ENCODE measurements around the gene CBR4.

CBR4 gene

DNA sequence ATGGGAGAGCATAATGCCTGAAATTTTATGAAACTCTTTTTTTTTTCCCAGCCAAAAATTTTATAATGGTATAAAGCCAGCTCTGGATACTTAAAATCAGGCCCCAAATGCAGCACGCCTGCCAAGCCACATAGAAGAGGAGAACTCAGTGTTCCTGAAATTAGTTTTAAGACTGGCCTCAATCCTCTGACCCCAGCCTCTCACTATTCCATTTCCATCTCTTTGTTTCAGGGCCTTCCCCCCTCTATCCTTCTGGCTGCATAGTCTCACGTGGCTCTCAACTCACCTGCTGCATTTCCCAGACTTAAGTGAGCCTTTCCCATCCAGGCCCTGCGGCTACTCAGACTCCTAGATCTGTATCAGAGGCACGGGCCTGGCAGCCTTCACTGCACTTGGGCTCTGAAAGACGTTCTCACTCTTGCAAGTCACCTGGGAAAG is 5.2 kb upstream of the CBR4 start:
- no peak for TF ChIP-seq SIN3A (IDR thresholded peaks at IDR 0.05; ENCODE audit: borderline replicate concordance, insufficient read depth, low read length)
- TF ChIP-seq POLR2AphosphoS5 (IDR thresholded peaks at IDR 0.05; ENCODE audit: low read depth, low read length): no peak
- TF ChIP-seq, protein P1, sequence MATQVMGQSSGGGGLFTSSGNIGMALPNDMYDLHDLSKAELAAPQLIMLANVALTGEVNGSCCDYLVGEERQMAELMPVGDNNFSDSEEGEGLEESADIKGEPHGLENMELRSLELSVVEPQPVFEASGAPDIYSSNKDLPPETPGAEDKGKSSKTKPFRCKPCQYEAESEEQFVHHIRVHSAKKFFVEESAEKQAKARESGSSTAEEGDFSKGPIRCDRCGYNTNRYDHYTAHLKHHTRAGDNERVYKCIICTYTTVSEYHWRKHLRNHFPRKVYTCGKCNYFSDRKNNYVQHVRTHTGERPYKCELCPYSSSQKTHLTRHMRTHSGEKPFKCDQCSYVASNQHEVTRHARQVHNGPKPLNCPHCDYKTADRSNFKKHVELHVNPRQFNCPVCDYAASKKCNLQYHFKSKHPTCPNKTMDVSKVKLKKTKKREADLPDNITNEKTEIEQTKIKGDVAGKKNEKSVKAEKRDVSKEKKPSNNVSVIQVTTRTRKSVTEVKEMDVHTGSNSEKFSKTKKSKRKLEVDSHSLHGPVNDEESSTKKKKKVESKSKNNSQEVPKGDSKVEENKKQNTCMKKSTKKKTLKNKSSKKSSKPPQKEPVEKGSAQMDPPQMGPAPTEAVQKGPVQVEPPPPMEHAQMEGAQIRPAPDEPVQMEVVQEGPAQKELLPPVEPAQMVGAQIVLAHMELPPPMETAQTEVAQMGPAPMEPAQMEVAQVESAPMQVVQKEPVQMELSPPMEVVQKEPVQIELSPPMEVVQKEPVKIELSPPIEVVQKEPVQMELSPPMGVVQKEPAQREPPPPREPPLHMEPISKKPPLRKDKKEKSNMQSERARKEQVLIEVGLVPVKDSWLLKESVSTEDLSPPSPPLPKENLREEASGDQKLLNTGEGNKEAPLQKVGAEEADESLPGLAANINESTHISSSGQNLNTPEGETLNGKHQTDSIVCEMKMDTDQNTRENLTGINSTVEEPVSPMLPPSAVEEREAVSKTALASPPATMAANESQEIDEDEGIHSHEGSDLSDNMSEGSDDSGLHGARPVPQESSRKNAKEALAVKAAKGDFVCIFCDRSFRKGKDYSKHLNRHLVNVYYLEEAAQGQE (IDR thresholded peaks at IDR 0.05; ENCODE audit: insufficient read depth in 1 of 2, low read depth in 2 of 2, low read length in 2 of 2): no peak
- TF ChIP-seq FOXP2 (optimal IDR thresholded peaks at IDR 0.05; ENCODE audit: borderline replicate concordance, extremely low read depth, extremely low read length, insufficient read depth): no peak
- no peak for TF ChIP-seq TAF1 (IDR thresholded peaks at IDR 0.05; ENCODE audit: borderline replicate concordance, insufficient read depth, low read length)

DNA sequence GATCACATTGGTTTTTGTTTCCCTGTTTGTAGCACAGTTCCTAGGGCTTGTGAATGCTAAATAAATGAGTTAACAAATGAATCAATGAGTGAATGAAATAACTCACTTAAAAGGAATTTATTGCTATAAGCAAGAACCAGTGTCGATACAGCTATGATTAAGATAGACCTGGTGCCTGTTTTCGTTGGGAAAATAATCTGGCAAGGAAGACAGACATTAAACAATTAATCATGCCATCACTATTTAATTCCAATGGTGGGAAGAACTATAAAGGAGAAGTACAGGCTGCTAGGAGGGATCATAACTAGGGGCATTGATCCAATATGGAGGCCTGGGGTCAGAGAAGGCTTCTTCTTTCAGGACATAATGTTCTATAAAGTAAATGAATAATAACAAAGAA is 4.5 kb upstream of the CBR4 start:
- TF ChIP-seq SIN3A (IDR thresholded peaks at IDR 0.05; ENCODE audit: borderline replicate concordance, insufficient read depth, low read length) (no peak), POLR2AphosphoS5 (IDR thresholded peaks at IDR 0.05; ENCODE audit: low read depth, low read length) (no peak), TAF1 (IDR thresholded peaks at IDR 0.05; ENCODE audit: borderline replicate concordance, insufficient read depth, low read length) (no peak), FOXP2 (optimal IDR thresholded peaks at IDR 0.05; ENCODE audit: borderline replicate concordance, extremely low read depth, extremely low read length, insufficient read depth) (no peak)
- TF ChIP-seq, protein P1 (IDR thresholded peaks at IDR 0.05; ENCODE audit: insufficient read depth in 1 of 2, low read depth in 2 of 2, low read length in 2 of 2): no peak

DNA sequence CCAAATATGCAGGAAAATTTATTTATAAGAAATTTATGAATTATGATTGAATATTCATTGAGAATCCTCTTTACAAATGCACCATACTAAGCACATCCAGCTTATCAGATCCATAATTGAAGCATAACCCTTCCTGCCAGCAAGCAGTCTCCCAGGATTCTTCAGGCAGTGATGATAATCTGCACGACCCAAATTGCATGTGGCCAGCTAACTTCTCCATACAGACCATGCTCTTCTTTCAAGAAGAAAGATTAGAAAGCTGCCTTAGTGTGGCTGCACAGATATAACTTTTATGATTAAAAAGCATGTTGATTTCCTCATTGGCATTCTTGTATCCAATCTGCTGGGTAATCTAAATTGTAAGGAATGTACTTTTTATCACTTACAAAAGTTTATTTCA is 3.3 kb upstream of the CBR4 start:
- no peak for TF ChIP-seq POLR2AphosphoS5 (IDR thresholded peaks at IDR 0.05; ENCODE audit: low read depth, low read length)
- TF ChIP-seq SIN3A (IDR thresholded peaks at IDR 0.05; ENCODE audit: borderline replicate concordance, insufficient read depth, low read length): no peak
- no peak for TF ChIP-seq TAF1 (IDR thresholded peaks at IDR 0.05; ENCODE audit: borderline replicate concordance, insufficient read depth, low read length)
- TF ChIP-seq, protein P1 (IDR thresholded peaks at IDR 0.05; ENCODE audit: insufficient read depth in 1 of 2, low read depth in 2 of 2, low read length in 2 of 2): no peak
- no peak for TF ChIP-seq FOXP2 (optimal IDR thresholded peaks at IDR 0.05; ENCODE audit: borderline replicate concordance, extremely low read depth, extremely low read length, insufficient read depth)

DNA sequence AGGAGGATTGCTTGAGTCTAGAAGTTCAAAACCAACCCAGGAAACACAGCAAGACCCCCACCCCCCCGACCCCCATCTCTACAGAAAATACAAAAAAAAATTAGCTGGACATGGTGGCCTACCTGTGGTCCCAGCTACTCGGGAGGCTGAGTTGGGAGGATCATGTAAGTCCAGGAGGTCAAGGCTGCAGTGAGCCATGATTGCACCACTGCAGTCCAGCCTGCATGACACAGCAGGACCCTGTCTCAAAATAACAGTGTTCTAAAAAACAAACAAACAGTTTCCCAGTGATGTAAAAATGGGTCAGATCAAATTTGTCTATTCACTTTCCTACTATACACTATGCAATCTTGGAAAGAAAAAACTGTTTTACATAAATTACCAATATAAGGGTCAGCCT is 2.0 kb upstream of the CBR4 start:
- TF ChIP-seq POLR2AphosphoS5 (IDR thresholded peaks at IDR 0.05; ENCODE audit: low read depth, low read length): no peak
- TF ChIP-seq TAF1 (IDR thresholded peaks at IDR 0.05; ENCODE audit: borderline replicate concordance, insufficient read depth, low read length): no peak
- no peak for TF ChIP-seq FOXP2 (optimal IDR thresholded peaks at IDR 0.05; ENCODE audit: borderline replicate concordance, extremely low read depth, extremely low read length, insufficient read depth)
- TF ChIP-seq SIN3A (IDR thresholded peaks at IDR 0.05; ENCODE audit: borderline replicate concordance, insufficient read depth, low read length): no peak
- TF ChIP-seq, protein P1 (IDR thresholded peaks at IDR 0.05; ENCODE audit: insufficient read depth in 1 of 2, low read depth in 2 of 2, low read length in 2 of 2): no peak
